Frontal cortex (tissue), 4 donors: ENCODE measurements around the gene SF3B4. TPM values are rescaled to one million over a fixed set of nuclear protein-coding genes. Genes with fewer than 3 reads are reported as not detected.
"Not testable (repeated sequence)": the region's sequence is repeated elsewhere in the genome, so short reads cannot be mapped to it uniquely, and the experiment has no call there.

Source experiments
- DNase-seq, 2 donors: peaks; one replicate each; pipeline ENCODE4 v3.0.0; 2012; ENCODE audit warnings: low spot score in 2 of 2
- FAIRE-seq: peaks from 2 replicates; lab custom pipeline; 2012; peaks lifted over from hg19 to GRCh38; lab: Jason Lieb, UNC
- total RNA-seq: library from RNA; depleted of rRNA; stranded (reverse); fragments of >200 nt; gene quantifications from one replicate; pipeline ENCODE4 v1.2.3, GENCODE V29; 2014
- donor health status: control.
- donor health status: control.
- donor health status: control.

SF3B4 gene, protein sequence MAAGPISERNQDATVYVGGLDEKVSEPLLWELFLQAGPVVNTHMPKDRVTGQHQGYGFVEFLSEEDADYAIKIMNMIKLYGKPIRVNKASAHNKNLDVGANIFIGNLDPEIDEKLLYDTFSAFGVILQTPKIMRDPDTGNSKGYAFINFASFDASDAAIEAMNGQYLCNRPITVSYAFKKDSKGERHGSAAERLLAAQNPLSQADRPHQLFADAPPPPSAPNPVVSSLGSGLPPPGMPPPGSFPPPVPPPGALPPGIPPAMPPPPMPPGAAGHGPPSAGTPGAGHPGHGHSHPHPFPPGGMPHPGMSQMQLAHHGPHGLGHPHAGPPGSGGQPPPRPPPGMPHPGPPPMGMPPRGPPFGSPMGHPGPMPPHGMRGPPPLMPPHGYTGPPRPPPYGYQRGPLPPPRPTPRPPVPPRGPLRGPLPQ
- total RNA-seq, result 7.3 TPM

DNA sequence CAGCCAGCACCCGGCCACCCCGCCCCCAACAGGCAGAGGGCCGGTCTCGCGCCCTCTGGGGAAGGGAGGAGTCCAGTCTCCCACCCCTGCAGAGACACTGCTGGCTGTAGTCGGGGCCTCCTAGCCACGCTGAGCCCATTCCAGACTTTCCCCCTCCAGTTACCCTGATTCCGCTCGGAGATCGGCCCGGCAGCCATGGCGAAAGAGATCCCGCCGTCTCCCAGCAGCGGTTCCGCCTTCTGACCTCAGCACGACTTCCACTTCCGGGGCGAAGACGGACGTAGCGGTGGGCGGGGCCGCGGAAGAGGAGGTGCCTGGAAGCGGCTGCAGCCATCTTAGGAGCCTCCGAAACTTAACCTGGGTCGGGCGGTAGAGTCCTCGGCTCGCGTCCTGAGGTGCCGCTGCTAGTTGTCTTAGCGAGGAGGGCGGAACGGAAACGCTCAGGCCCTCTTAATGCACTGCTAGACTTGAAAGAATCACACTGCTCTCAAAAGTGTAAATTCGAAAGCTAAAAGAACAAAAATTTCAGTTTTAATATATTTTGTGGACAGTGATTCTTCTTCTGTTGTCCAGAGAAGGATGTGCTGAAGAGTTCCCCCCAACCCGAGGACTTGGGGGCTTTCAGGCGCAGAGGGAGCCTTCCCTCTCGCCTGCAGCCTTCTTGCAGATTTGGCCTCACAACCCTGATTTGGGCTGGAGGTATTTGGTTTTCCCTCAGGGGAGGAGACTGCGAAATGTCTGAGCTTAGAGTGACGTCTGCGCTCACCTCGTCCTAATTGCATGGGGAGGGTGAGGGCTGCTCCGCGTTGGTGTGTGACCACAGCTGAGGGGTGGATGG, at the start of gene SF3B4:
Gene SF3B4, minus strand, starts transcription at position 241 of the 838 bp plus-strand sequence. Its CDS starts 44 bp downstream, at position 197.
- FAIRE-seq, result no peak

DNA sequence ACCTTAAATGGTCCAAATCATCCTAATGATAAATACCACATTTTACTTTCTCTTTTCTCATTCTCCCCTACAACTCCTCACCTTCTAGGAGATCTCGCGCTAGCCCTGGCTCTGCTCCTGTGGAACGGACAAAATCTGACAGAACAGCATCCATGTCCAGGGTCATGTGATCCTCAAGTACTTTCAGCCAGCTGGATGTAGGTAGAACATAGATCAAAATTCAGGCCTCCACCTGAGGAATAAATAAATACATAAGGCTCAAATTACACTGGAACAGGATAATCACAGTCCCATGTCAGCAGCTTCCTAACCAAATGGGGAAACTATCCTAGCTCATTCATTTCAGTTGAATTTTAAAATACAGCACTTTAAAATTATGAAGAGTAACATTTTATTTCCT, 49.7 kb upstream of the SF3B4 start:
- FAIRE-seq, result no peak
- DNase-seq, result no peak

More for the DNA sequence above, at the start of gene SF3B4:
- peak; percentile 76 to 88 for DNase-seq

DNA sequence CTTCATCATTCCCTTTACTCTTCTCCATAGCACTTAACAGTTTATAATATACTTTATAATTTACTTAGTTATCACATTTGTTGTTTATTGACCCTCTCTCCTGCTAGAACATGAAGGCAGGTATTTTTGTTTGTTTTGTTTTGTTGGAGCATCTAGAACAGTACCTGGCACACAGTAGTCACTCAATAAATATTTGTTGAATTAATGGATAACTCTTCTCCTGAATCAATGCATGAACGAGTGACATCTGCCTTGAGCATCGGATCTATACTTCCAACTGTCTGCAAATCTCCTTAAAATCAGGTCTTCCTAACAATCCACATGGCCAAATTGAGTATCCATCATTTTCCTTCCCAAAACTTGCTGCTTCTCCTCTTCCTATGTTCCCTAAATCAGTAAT, 44.9 kb upstream of the SF3B4 start:
- DNase-seq (no peak), FAIRE-seq (no peak)

DNA sequence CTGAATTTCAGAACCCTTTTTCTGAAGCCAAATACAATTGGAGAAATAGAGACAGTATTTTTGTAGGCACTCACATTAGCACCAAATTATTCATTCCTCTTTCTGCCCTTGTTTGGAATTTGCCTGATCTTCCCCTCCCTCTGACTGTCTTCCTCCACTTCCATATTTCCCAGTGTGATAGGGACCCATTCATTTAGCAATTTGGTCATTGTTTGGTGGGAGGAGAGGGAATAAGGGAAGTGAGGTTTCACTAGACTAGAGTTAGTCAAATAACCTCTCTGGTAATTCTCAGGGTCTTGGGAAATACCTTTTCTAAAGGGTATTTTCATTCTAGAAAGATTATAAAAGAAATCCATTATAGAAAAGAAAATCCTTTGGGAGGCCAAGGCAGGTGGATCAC, 40.0 kb upstream of the SF3B4 start:
- FAIRE-seq, result no peak
- DNase-seq, result no peak

DNA sequence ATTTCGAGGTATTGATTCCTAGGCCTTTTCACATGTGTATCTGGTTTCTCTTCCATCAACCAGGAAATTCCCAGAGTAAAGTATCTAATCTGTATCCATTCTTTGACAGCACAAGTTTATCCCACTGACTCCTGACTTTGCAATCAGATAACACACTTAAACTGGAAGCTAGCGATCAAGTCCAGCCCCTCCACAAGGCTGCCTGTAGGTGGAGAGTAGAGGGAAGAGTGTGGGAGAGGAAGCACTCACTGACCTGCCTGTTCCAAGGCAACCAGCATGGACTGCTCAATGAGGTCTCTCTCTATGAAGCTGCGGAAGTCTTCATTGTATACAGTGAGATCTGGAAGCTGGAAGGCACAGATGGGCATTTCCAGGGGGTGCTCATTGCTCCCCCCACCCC, 39.4 kb upstream of the SF3B4 start:
- DNase-seq, result no peak
- no peak for FAIRE-seq

DNA sequence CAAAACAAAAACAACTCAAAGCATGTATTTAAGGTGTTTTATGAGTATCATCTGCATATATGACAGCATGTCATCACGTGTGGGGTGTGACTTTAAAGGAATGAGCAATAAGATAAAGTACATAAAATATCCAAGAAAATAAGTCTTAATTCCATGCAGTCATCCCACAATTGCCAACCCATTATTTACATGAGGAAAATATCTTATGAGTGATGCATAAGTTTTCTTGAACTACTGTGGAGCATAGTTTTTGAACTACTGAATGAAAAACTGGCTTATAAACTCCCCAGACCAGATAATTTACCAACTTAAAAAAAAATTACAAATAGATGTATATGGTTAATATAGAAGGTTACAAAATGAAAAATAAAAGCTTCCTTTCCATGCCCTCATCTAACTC, 38.8 kb upstream of the SF3B4 start:
- FAIRE-seq (no peak), DNase-seq (no peak)

DNA sequence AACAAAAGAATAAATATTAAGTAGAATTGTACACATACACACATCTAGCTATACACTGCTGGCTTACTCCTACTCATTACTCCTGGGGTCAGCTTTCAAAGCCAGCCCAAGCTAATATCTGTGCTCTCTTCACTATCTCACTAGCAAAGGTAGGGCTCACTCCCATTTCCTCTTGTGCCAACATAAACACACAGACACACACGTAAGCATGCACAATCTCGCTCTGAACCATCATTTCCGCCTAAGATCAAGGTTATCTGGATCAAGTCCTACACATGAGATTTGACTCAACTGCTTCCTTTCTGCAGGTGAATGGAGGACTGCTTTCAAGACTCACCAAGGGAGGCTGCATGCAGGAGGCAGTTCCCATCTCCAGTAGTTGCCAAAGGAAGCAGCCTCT, 37.8 kb upstream of the SF3B4 start:
- no peak for DNase-seq
- no peak for FAIRE-seq

DNA sequence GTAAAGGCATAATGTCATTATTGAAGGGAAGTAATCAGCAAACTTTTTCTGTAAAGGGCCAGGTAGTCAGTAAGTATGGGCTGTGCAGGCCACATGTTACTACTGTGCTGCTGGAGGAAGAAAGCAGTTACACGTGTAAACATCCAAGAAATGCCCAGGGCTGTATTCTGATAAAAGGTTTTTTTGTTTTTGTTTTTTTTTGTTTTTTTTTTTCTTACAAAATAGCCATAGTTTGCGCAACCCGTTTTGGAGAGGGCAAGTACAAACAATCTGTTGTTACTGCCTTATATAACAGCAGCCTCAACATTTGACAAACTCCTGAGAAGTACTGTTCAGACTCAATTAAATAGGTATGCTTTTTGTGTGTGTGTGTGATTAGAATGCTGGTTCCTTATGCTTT, 35.8 kb upstream of the SF3B4 start:
- no peak for DNase-seq
- FAIRE-seq, result no peak

DNA sequence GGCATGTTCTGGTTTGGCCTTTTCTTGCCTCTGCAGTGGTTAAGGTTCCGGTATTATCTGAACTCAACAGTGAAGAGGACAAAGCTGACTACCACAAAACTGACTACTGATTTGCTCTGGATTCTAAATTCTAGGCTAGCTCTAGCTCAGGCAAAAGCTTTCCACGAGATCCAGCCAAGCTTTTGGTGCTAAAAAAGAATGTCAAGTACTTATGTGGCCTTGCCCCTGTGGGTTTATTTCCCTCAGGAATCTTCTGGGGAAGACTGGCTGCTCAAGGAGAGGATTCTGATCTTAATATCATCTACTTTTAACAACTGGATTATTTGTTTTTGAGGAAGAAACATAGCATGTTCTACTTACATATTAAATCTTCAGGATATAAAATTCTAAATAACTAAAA, 35.1 kb upstream of the SF3B4 start:
- DNase-seq (no peak), FAIRE-seq (no peak)

DNA sequence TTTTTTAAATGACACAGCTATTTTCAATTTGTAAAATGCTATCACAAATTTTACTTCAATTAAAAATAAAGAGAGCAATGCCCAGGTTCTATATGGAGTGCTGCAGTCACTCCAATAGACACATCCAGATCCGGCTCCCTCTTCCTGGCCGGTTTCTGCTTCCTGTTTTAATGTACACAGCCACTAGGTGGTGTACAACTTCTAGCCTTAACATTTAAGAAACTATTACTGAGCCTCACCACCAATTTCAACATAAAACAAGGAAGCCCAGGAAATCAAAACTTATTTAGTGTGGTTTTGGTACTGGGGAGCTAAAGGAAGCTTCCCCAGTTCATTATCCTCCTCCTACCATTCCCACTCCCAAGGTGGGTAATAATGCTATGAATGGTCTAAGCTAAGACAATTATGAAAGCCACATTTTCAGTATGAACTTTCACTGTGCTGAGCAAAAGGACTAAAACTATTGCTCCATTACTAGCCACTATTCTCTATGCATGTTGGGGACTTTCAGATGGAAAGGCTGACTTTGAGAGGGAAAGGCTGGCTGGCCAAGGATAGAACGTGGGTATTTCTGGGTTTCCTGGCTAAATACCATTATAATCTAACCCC, 34.5 kb upstream of the SF3B4 start:
- FAIRE-seq (no peak), DNase-seq (peak; percentile 21 to 56)

DNA sequence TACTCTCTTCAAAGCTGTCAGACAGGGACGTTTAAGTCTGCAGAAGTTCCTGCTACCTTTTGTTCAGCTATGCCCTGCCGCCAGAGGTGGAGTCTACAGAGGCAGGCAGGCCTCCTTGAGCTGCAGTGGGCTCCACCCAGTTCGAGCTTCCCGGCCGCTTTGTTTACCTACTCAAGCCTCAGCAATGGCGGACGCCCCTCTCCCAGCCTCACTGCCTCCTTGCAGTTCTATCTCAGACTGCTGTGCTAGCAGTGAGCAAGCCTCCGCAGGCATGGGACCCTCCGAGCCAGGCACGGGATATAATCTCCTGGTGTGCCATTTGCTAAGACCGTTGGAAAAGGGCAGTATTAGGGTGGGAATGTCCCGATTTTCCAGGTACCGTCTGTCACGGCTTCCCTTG, 29.9 kb upstream of the SF3B4 start:
- FAIRE-seq, DNase-seq: not testable (repeated sequence)

DNA sequence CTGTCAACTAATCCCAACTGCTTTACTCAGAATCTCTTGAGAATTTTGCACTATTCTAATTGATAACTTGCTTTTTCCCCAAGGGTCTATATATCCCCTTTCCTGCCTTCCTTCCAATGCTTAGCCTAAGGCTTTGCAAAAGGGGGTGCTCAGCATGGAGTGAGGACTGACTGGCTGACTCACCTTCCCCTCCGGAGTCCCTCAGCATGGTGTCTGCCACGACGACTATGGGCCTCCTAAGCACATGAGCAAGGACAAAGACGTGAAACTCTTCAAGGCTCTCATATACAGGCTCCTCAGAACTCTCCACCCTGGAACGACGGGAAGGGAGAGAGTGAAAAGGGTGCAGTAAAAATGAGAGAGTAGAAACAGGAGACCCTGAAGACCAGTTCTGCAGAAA, 22.3 kb upstream of the SF3B4 start:
- no peak for DNase-seq

DNA sequence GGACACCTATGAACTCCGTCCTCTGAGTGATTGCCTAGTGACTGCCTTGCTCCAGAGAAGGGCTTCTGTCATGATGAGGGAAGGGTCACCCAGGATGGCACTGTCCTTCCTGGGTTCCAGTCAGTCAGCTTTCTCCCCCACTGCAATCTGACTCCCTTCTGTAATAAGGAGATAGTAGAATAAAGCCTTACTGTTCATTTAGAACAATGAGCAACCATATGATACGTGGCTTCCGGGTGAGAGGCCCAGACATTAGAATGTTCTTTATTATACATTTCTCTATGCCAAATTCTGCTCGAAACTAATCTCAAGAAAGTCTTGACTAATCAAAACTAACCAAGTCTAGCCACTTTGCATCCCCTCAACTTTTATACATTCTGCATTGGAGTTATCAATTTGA, 17.6 kb upstream of the SF3B4 start:
- no peak for DNase-seq
- FAIRE-seq, result no peak

More for the DNA sequence above, 22.3 kb upstream of the SF3B4 start:
- FAIRE-seq, result no peak

DNA sequence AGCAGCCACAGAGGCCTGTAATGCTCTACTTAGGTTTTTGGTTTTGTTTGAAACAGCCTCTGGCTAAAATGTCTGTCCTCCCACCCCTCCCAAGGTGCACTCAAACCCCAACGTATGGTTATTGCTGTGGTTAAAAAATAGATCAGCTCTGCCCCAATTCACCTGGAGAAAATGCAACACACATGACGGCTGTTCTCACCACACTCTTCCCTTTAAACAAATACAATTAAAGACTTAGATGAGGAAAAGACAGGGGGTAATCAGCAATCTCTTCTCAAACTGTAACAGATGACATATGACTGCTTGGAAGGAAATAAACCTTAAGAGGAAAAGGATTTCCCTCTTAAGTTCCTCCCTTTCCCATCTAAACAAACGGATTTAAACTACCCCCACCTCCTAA, 15.3 kb upstream of the SF3B4 start:
- FAIRE-seq (no peak), DNase-seq (no peak)

DNA sequence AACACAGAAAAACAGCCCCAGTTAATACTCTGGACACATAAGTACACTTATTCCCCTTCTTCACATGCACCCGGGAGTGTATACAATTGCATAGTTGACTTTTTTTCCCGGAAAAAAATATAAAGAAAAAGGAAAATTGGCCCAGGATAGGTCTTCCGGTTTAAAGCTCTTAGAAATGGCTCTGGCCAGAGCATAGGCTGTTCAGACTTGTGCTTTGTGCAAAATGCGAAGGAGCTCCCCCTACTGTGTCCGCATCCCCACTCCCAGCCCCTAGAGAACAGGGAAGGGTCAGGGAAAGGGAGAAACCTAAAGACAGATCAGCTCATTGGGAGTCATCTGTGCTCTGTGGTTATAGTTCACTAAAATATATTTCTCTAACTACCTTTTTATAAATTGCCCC, 14.6 kb upstream of the SF3B4 start:
- no peak for FAIRE-seq

DNA sequence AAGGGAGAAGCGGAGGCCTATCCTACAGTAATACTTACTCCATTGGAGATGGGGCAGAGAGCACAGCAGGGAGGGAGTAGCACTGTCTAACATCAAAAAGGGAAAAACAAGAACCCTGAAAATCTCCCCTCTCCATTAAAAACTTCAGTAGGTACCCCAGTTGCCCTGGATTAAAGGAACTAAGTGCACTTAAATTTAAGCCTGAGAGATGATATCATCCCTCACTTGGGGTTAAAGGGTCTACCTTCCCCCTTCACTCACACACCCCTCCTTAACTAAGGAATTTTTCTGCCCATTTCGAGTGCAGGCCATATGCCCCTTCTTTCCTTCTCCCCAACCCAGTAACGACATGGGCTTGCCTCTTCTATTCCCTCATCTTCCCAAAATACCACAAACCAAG, 12.8 kb upstream of the SF3B4 start:
- DNase-seq, result no peak
- no peak for FAIRE-seq

More for the DNA sequence above, 14.6 kb upstream of the SF3B4 start:
- peak; percentile 13 to 42 for DNase-seq

DNA sequence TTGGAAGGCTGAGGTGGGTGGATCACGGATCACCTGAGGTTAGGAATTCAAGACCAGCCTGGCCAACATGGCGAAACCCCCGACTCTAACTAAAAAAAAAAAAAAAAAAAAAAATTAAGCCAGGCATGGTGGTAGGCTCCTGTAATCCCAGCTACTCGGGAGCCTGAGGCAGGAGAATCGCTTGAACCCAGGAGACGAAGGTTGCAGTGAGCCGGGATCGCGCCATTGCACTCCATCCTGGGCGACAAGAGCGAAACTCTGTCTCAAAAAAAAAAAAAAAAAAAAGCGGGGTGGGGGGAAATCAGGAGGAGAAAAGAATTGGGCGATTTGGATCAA, 11.0 kb upstream of the SF3B4 start:
- not testable (repeated sequence) for FAIRE-seq

DNA sequence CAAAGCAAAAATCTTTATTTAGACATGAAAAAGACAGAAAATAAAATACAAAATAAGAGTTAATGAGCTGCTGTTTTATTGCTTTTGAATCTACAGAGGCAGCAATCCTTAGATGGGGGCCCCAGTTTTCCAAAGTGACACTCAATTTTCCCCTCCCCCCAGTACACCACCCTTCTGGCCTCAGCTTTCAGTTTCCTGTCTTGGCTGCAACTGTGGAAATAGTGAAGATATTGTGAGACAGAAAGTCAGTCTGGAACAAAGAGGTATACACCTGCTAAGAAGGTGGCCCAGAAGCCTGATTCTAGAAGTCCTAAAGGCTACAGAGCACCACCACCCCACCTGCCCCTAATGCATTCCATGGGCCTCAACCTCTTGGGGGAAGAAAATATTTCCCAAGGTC, 10.2 kb upstream of the SF3B4 start:
- DNase-seq (no peak), FAIRE-seq (no peak)

More for the DNA sequence above, 11.0 kb upstream of the SF3B4 start:
- DNase-seq, result not testable (repeated sequence)

DNA sequence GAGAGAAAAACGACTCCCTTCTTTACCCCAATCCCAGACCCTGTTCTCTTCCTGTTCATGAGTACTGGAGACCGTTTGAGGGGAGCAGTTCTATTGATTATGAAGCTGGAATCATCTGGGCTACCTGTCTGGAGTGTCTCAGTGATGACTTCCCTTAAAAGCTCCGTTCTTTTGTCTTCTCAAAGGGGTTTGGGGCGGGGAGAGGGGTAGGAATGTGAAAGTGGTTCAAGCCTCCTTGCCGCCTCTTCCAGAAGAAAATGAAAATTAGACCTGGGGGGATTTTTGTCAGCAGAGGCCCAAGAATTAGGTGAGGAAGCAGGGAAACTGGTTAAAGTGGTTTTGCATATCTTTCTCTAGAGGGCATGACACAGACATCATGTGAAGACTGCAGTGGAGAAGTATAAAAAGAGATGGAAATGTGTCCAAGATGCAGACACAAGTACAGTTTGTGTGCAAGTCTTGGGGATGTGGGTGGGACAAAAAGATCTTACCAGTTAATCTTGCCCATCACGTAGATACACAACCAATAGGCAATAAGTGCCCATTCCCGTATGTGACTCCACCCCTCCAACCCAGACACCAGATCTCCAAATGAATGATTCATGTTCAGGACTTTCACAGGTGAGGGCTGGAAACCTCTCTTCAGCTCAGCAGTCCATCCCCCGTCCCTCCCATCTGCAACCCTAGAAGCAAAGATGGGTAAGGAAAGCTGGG, 9.5 kb upstream of the SF3B4 start:
- no peak for FAIRE-seq
- no peak for DNase-seq
